ENCODE measurements around the gene ZFYVE19.

DNA sequence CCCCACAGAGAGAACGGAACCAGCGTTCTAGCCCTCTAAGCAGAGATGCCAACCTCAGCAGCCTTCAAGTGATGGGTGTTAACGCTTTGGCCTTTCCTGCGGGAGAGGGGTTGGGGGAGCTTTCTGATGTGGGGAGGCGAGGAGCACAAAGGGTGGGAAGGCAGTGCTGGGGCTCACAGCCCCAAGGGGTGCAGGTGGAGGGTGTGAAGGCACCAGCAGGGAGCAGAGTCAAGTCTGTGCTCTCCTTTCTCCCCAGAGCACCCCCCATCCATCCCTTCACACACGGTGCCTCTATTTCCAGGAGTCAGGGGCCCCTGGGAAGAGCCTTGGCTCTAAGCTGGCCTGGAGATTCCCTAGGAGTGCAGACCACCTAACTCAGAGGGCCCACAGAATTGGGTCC lies 33.0 kb upstream of the ZFYVE19 start:
- TF ChIP-seq, protein P1, sequence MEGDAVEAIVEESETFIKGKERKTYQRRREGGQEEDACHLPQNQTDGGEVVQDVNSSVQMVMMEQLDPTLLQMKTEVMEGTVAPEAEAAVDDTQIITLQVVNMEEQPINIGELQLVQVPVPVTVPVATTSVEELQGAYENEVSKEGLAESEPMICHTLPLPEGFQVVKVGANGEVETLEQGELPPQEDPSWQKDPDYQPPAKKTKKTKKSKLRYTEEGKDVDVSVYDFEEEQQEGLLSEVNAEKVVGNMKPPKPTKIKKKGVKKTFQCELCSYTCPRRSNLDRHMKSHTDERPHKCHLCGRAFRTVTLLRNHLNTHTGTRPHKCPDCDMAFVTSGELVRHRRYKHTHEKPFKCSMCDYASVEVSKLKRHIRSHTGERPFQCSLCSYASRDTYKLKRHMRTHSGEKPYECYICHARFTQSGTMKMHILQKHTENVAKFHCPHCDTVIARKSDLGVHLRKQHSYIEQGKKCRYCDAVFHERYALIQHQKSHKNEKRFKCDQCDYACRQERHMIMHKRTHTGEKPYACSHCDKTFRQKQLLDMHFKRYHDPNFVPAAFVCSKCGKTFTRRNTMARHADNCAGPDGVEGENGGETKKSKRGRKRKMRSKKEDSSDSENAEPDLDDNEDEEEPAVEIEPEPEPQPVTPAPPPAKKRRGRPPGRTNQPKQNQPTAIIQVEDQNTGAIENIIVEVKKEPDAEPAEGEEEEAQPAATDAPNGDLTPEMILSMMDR (IDR thresholded peaks at IDR 0.05; ENCODE audit: low read length): no peak
- TF ChIP-seq EZH2 (optimal IDR thresholded peaks at IDR 0.05; ENCODE audit: low read depth, low read length): no peak

All from MM.1S (cell line).